ENCODE data around the gene JHY.

- no peak for TF ChIP-seq POLR2A (IDR thresholded peaks at IDR 0.05; ENCODE audit: low read depth, low read length)
- TF ChIP-seq POLR2AphosphoS5 (IDR thresholded peaks at IDR 0.05; ENCODE audit: low read depth, low read length) = no peak
- no peak for TF ChIP-seq TAF1 (IDR thresholded peaks at IDR 0.05; ENCODE audit: low read depth, low read length)
- no peak for TF ChIP-seq SPI1 (IDR thresholded peaks at IDR 0.05; ENCODE audit: low read depth, low read length)
- TF ChIP-seq POU2F2 (IDR thresholded peaks at IDR 0.05; ENCODE audit: low read depth, low read length) = no peak
Observed at GRCh38 chr11:122836916-122837315, 45.6 kb upstream of the JHY start.

Data from GM12891 (cell line).